DOHH2 (cell line): Measurements from ENCODE around the gene ERAL1.

Source experiments
- CTCF ChIP-seq: fragments of 200-600 bp; sonication (generic); IDR thresholded peaks from one replicate; pipeline ENCODE4 v1.5.1; 2014; ENCODE audit warnings: antibody characterized with exemption, mild to moderate bottlenecking, low read depth, low read length; ENCODE audit not compliant: poor library complexity, severe bottlenecking
- EZH2phosphoT487 ChIP-seq: fragments of 200-600 bp; sonication (generic); IDR thresholded peaks from 2 replicates; pipeline ENCODE4 v1.6.1; 2017; ENCODE audit warnings: borderline replicate concordance, mild to moderate bottlenecking, antibody characterized with exemption, low read length, moderate library complexity, mixed read lengths

- no peak for TF ChIP-seq CTCF
- no peak for TF ChIP-seq EZH2phosphoT487
Observed at GRCh38 chr17:28880572-28880945, 25.7 kb downstream of the ERAL1 start.
